ENCODE measurements around the gene CD300LG.

CD300LG gene

GRCh38 chr17:43808076-43808475 is 38.9 kb upstream of the CD300LG start:
- no peaks in the 10 kb centered on the region for H3K4me1 ChIP-seq (ENCODE audit: control insufficient read depth, low read length)
- no peaks in the 10 kb centered on the region for H3K9me2 ChIP-seq (replicated peaks; ENCODE audit: control insufficient read depth, low read length)
- TF ChIP-seq EZH2phosphoT487 (IDR thresholded peaks at IDR 0.05; ENCODE audit: borderline replicate concordance, low read length) (no peak), CTCF (IDR thresholded peaks at IDR 0.05; ENCODE audit: low read depth, low read length, poor library complexity, severe bottlenecking) (no peak)
- no peaks in the 10 kb centered on the region for H3F3A ChIP-seq (ENCODE audit: control insufficient read depth, insufficient read depth)
- peaks cover 15% of the 10 kb centered on the region for H3K27me3 ChIP-seq (ENCODE audit: control insufficient read depth, low read length)
- no peaks in the 10 kb centered on the region for H4K20me1 ChIP-seq (ENCODE audit: control insufficient read depth, insufficient read depth, low read depth, low read length)
- H3K27ac ChIP-seq (ENCODE audit: low read depth, low read length), result no peak overlapping the region
- H3K79me2 ChIP-seq (ENCODE audit: control insufficient read depth, low read length), result no peaks in the 10 kb centered on the region
- no peak overlapping the region for H3K4me2 ChIP-seq (ENCODE audit: low read length)
- no peaks in the 10 kb centered on the region for H3K36me3 ChIP-seq (ENCODE audit: control insufficient read depth, low read length)
- H3K4me3 ChIP-seq (ENCODE audit: low read length), result no peak overlapping the region
- no peaks in the 10 kb centered on the region for H3K9me3 ChIP-seq (ENCODE audit: control insufficient read depth, insufficient read depth, low read length)

- TF ChIP-seq CTCF (IDR thresholded peaks at IDR 0.05; ENCODE audit: low read depth, low read length, poor library complexity, severe bottlenecking), result no peak
- TF ChIP-seq EZH2phosphoT487 (IDR thresholded peaks at IDR 0.05; ENCODE audit: borderline replicate concordance, low read length), result no peak
- H3K27me3 ChIP-seq (ENCODE audit: control insufficient read depth, low read length), result peaks cover 5% of the 10 kb centered on the region
- H3K9me3 ChIP-seq (ENCODE audit: control insufficient read depth, insufficient read depth, low read length), result no peaks in the 10 kb centered on the region
- no peaks in the 10 kb centered on the region for H3K36me3 ChIP-seq (ENCODE audit: control insufficient read depth, low read length)
- no peaks in the 10 kb centered on the region for H3K4me1 ChIP-seq (ENCODE audit: control insufficient read depth, low read length)
- H3K79me2 ChIP-seq (ENCODE audit: control insufficient read depth, low read length), result no peaks in the 10 kb centered on the region
- no peaks in the 10 kb centered on the region for H3F3A ChIP-seq (ENCODE audit: control insufficient read depth, insufficient read depth)
- H3K27ac ChIP-seq (ENCODE audit: low read depth, low read length), result no peak overlapping the region
- no peak overlapping the region for H3K4me3 ChIP-seq (ENCODE audit: low read length)
- H3K9me2 ChIP-seq (replicated peaks; ENCODE audit: control insufficient read depth, low read length), result no peaks in the 10 kb centered on the region
- no peak overlapping the region for H3K4me2 ChIP-seq (ENCODE audit: low read length)
- H4K20me1 ChIP-seq (ENCODE audit: control insufficient read depth, insufficient read depth, low read depth, low read length), result no peaks in the 10 kb centered on the region
Measured at GRCh38 chr17:43809121-43809520, 37.9 kb upstream of the CD300LG start.

- Histone ChIP-seq H3K79me2 (ENCODE audit: control insufficient read depth, low read length) (no peaks in the 10 kb centered on the region), H3K4me1 (ENCODE audit: control insufficient read depth, low read length) (no peaks in the 10 kb centered on the region), H3K4me2 (ENCODE audit: low read length) (no peak overlapping the region), H3K27ac (ENCODE audit: low read depth, low read length) (no peak overlapping the region), H3K4me3 (ENCODE audit: low read length) (no peak overlapping the region), H3K27me3 (ENCODE audit: control insufficient read depth, low read length) (peaks cover 4% of the 10 kb centered on the region; the same call in 1 of the 2 replicates), H3K9me2 (replicated peaks; ENCODE audit: control insufficient read depth, low read length) (no peaks in the 10 kb centered on the region), H4K20me1 (ENCODE audit: control insufficient read depth, insufficient read depth, low read depth, low read length) (no peaks in the 10 kb centered on the region), H3F3A (ENCODE audit: control insufficient read depth, insufficient read depth) (no peaks in the 10 kb centered on the region), H3K9me3 (ENCODE audit: control insufficient read depth, insufficient read depth, low read length) (no peaks in the 10 kb centered on the region), H3K36me3 (ENCODE audit: control insufficient read depth, low read length) (no peaks in the 10 kb centered on the region)
- TF ChIP-seq EZH2phosphoT487 (IDR thresholded peaks at IDR 0.05; ENCODE audit: borderline replicate concordance, low read length) (no peak), CTCF (IDR thresholded peaks at IDR 0.05; ENCODE audit: low read depth, low read length, poor library complexity, severe bottlenecking) (no peak)
Measured at GRCh38 chr17:43810226-43810715, 36.7 kb upstream of the CD300LG start.

Data from DOHH2 (cell line).